HG03039 (cell line): ENCODE data around the gene TIGD4.

ENCODE experiments used
- ATAC-seq: cut with Tn5 transposase; IDR thresholded peaks from one replicate; pipeline ENCODE4 v1.9.1; 2021; ENCODE audit warnings: mild to moderate bottlenecking, moderate library complexity; ENCODE audit not compliant: unreplicated experiment

TIGD4 gene

GRCh38 chr4:152779513-152780266, at the start of gene TIGD4, which contains the start of gene ARFIP1:
Gene TIGD4, minus strand, starts transcription at chr4:152779730. Its CDS starts 8,726 bp downstream, at chr4:152771004.
Gene ARFIP1, plus strand, starts transcription at chr4:152779954. Its CDS starts 49,680 bp downstream, at chr4:152829634.
- peak; percentile 96 for ATAC-seq

- no peak for ATAC-seq
These were observed 48.6 kb upstream of the TIGD4 start for GRCh38 chr4:152828122-152828521.

GRCh38 chr4:152825336-152825735, 45.8 kb upstream of the TIGD4 start:
- no peak for ATAC-seq

GRCh38 chr4:152824561-152824960, 45.0 kb upstream of the TIGD4 start:
- no peak for ATAC-seq

- no peak for ATAC-seq
These were observed 42.8 kb upstream of the TIGD4 start for GRCh38 chr4:152822323-152822722.

GRCh38 chr4:152820073-152820472, 40.5 kb upstream of the TIGD4 start:
- no peak for ATAC-seq

GRCh38 chr4:152819026-152819645, 39.6 kb upstream of the TIGD4 start:
- ATAC-seq, result no peak

GRCh38 chr4:152817331-152817730, 37.8 kb upstream of the TIGD4 start:
- ATAC-seq, result no peak

- ATAC-seq, result no peak
These were observed 35.5 kb upstream of the TIGD4 start for GRCh38 chr4:152815078-152815477.

- no peak for ATAC-seq
These were observed 31.3 kb upstream of the TIGD4 start for GRCh38 chr4:152810715-152811287.

GRCh38 chr4:152808670-152809069, 29.1 kb upstream of the TIGD4 start:
- ATAC-seq, result no peak

- no peak for ATAC-seq
These were observed 27.8 kb upstream of the TIGD4 start for GRCh38 chr4:152807294-152807829.

- ATAC-seq, result no peak
These were observed 27.1 kb upstream of the TIGD4 start for GRCh38 chr4:152806501-152807125.

- no peak for ATAC-seq
These were observed 26.3 kb upstream of the TIGD4 start for GRCh38 chr4:152805818-152806217.

- no peak for ATAC-seq
These were observed 25.6 kb upstream of the TIGD4 start for GRCh38 chr4:152805071-152805650.

GRCh38 chr4:152803541-152803940, 24.0 kb upstream of the TIGD4 start:
- no peak for ATAC-seq

GRCh38 chr4:152795891-152796290, 16.4 kb upstream of the TIGD4 start:
- no peak for ATAC-seq

GRCh38 chr4:152786627-152787026, 7.1 kb upstream of the TIGD4 start:
- ATAC-seq, result no peak

GRCh38 chr4:152785639-152786615, 6.4 kb upstream of the TIGD4 start:
- ATAC-seq, result no peak
